ENCODE measurements around the gene APOBEC3H.

APOBEC3H gene

DNA sequence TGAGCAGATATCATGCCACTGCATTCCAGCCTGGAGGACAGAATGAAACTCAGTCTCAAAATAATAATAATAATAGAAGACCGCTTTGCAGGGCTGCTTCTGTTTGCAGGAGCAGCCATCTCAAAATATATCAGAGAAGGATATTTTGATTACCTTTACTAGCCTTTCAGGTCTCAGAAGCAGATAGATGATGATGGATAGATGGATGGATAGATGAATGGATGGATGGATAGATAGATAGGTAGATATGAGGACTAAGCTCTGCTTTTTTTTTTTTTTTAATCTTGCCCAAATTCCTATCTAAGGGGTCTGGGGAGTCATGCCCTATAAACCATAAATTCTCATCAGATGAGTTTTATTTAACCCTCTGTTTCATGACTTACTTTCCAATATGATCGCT, 18.5 kb downstream of the APOBEC3H start:
- CTCF ChIA-PET = interaction anchor here (0.8 to 2.5 kb wide), 3 partner anchors 111 to 348 kb away, joined by 3 to 5 read pairs (median 5); no protein-coding TSS in a partner anchor
- no peak for DNase-seq (ENCODE audit: low read depth, low spot score)
- POLR2A ChIA-PET = no interaction called here
- no peak overlapping the region for H3K4me3 ChIP-seq (ENCODE audit: low read depth, low read length)
- TF ChIP-seq, protein P1, sequence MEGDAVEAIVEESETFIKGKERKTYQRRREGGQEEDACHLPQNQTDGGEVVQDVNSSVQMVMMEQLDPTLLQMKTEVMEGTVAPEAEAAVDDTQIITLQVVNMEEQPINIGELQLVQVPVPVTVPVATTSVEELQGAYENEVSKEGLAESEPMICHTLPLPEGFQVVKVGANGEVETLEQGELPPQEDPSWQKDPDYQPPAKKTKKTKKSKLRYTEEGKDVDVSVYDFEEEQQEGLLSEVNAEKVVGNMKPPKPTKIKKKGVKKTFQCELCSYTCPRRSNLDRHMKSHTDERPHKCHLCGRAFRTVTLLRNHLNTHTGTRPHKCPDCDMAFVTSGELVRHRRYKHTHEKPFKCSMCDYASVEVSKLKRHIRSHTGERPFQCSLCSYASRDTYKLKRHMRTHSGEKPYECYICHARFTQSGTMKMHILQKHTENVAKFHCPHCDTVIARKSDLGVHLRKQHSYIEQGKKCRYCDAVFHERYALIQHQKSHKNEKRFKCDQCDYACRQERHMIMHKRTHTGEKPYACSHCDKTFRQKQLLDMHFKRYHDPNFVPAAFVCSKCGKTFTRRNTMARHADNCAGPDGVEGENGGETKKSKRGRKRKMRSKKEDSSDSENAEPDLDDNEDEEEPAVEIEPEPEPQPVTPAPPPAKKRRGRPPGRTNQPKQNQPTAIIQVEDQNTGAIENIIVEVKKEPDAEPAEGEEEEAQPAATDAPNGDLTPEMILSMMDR (IDR thresholded peaks at IDR 0.05; ENCODE audit: insufficient read depth, low read length, missing control alignments) = no peak

GRCh38 chr22:39115977-39116621, 19.1 kb downstream of the APOBEC3H start:
- CTCF ChIA-PET = interaction anchor here (0.8 to 2.5 kb wide), 3 partner anchors 112 to 348 kb away, joined by 3 to 5 read pairs (median 5); no protein-coding TSS in a partner anchor
- POLR2A ChIA-PET = no interaction called here
- TF ChIP-seq, protein P1 (IDR thresholded peaks at IDR 0.05; ENCODE audit: insufficient read depth, low read length, missing control alignments) = no peak
- H3K4me3 ChIP-seq (ENCODE audit: low read depth, low read length) = no peak overlapping the region
- no peak for DNase-seq (ENCODE audit: low read depth, low spot score)

DNA sequence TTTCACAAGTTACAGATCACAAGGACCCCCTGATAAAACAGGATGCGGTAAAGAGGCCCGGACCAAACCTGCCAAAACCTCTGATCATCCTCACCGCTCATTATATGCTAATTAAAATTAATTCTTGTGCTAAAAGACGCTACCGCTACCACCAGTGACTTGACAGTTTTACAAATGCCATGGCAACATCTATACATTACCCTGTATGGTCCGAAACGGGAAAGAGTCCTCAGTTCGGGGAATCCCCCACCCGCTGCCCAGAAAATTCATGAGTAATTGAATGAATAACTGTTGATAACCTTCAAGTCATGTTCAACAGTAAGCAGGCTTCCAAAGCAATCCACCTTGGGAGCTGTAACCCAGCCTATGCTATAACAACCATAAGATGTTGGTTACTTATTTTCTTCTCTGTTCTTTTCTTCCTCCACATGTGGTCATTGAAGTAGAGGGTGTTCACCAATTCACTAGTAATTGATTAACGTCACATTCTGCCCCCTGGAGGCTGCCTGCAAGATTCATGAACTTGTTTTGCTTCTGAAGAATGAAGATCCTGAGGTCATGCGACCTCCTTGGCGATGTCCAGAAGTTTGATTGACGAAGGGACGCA, 20.6 kb downstream of the APOBEC3H start:
- no peak overlapping the region for H3K4me3 ChIP-seq (ENCODE audit: low read depth, low read length)
- CTCF ChIA-PET = interaction anchor here (0.7 to 5.2 kb wide), 15 partner anchors 7 to 1065 kb away, joined by 3 to 32 read pairs (median 5); no protein-coding TSS in a partner anchor
- DNase-seq (ENCODE audit: low read depth, low spot score) = no peak
- TF ChIP-seq, protein P1 (IDR thresholded peaks at IDR 0.05; ENCODE audit: insufficient read depth, low read length, missing control alignments) = peak; percentile 38
- POLR2A ChIA-PET = no interaction called here

DNA sequence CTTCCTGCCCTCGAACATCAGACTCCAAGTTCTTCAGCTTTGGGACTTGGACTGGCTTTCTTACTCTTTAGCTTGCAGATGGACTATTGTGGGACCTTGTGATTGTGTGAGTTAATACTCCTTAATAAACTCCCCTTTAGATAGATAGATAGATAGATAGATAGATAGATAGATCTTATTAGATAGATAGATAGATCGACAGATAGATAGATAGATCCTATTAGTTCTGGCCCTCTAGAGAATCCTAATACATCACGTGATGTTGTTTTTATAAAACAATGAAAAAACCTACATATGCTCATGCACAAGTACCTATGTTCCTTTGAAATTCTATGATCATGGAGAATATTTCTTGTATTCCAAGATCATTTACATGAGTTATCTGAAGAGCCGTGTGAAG, 23.9 kb downstream of the APOBEC3H start:
- DNase-seq (ENCODE audit: low read depth, low spot score) = no peak
- CTCF ChIA-PET = interaction anchor here (1.2 to 5.2 kb wide), 7 partner anchors 12 to 251 kb away, joined by 3 to 32 read pairs (median 5); no protein-coding TSS in a partner anchor
- TF ChIP-seq, protein P1 (IDR thresholded peaks at IDR 0.05; ENCODE audit: insufficient read depth, low read length, missing control alignments) = no peak
- no peak overlapping the region for H3K4me3 ChIP-seq (ENCODE audit: low read depth, low read length)
- POLR2A ChIA-PET = no interaction called here

- TF ChIP-seq, protein P1 (IDR thresholded peaks at IDR 0.05; ENCODE audit: insufficient read depth, low read length, missing control alignments) = no peak
- no peak for DNase-seq (ENCODE audit: low read depth, low spot score)
- H3K4me3 ChIP-seq (ENCODE audit: low read depth, low read length) = no peak overlapping the region
- POLR2A ChIA-PET = no interaction called here
- CTCF ChIA-PET = interaction anchor here (1.0 to 4.5 kb wide), 5 partner anchors 12 to 353 kb away, joined by 3 to 23 read pairs (median 11); no protein-coding TSS in a partner anchor
Observed at GRCh38 chr22:39122772-39123470, 25.9 kb downstream of the APOBEC3H start.
